Liver (tissue), 9 donors: ENCODE data around the gene CEACAM19. TPM values are rescaled to one million over a fixed set of nuclear protein-coding genes. Genes with fewer than 3 reads are reported as not detected.
"Not testable (repeated sequence)": the region's sequence is repeated elsewhere in the genome, so short reads cannot be mapped to it uniquely, and the experiment has no call there.

ENCODE experiments used
- DNase-seq: peaks from one replicate; pipeline ENCODE4 v3.0.0-alpha.2; 2017; ENCODE audit warnings: low spot score
- H3K27ac ChIP-seq, 2 donors: one replicate each; pipeline ENCODE4 v1.7.0; 2013; ENCODE audit warnings: inconsistent platforms in 2 of 2, low read length in 2 of 2, control low read depth in 1 of 2, low read depth in 1 of 2, mild to moderate bottlenecking in 1 of 2
- H3K27me3 ChIP-seq, 4 donors: one replicate each; pipeline versions ENCODE4 v1.6.1 to v1.7.0; 2013; ENCODE audit warnings: low read length in 3 of 4, inconsistent platforms in 1 of 4, mild to moderate bottlenecking in 1 of 4, moderate library complexity in 1 of 4; ENCODE audit not compliant: control insufficient read depth in 4 of 4, insufficient read depth in 4 of 4
- H3K36me3 ChIP-seq, 4 donors: one replicate each; pipeline versions ENCODE4 v1.6.1 to v1.7.0; 2013; ENCODE audit warnings: low read length in 3 of 4, mild to moderate bottlenecking in 3 of 4, low read depth in 1 of 4, moderate library complexity in 1 of 4; ENCODE audit not compliant: control insufficient read depth in 4 of 4, insufficient read depth in 3 of 4
- H3K4me1 ChIP-seq, 4 donors: one replicate each; pipeline versions ENCODE4 v1.6.1 to v1.7.0; 2013; ENCODE audit warnings: low read length in 3 of 4, mild to moderate bottlenecking in 3 of 4, moderate library complexity in 1 of 4; ENCODE audit not compliant: control insufficient read depth in 4 of 4, insufficient read depth in 4 of 4
- H3K4me3 ChIP-seq, 3 donors: one replicate each; pipeline versions ENCODE4 v1.6.1 to v1.7.0; 2013; ENCODE audit warnings: low read length in 3 of 3, control low read depth in 1 of 3, low read depth in 1 of 3, mild to moderate bottlenecking in 1 of 3
- H3K9ac ChIP-seq, 2 donors: one replicate each; pipeline ENCODE4 v1.7.0; 2013; ENCODE audit warnings: low read length in 2 of 2, mild to moderate bottlenecking in 2 of 2, moderate library complexity in 2 of 2, control low read depth in 1 of 2, low read depth in 1 of 2
- H3K9me3 ChIP-seq, 4 donors: one replicate each; pipeline versions ENCODE4 v1.6.1 to v1.7.0; 2013; ENCODE audit warnings: low read length in 3 of 4; ENCODE audit not compliant: control insufficient read depth in 4 of 4
- EGR1 ChIP-seq, 2 donors: IDR thresholded peaks; 2 replicates each; pipeline ENCODE4 v1.6.1; 2016 to 2018; ENCODE audit warnings: antibody characterized with exemption in 2 of 2, low read depth in 2 of 2
- FOXA1 ChIP-seq: IDR thresholded peaks from 2 replicates; pipeline ENCODE4 v1.6.1; 2016; ENCODE audit warnings: antibody characterized with exemption
- FOXA2 ChIP-seq: IDR thresholded peaks from 2 replicates; pipeline ENCODE4 v1.6.1; 2016; ENCODE audit warnings: antibody characterized with exemption
- GABPA ChIP-seq, 2 donors: IDR thresholded peaks in 1 of 2; conservative IDR thresholded peaks in 1 of 2; 2 replicates each; pipeline ENCODE4 v1.6.1; 2016; ENCODE audit warnings: antibody characterized with exemption in 2 of 2, mild to moderate bottlenecking in 1 of 2, moderate library complexity in 1 of 2
- HNF4A ChIP-seq, 2 donors: conservative IDR thresholded peaks; 2 replicates each; pipeline ENCODE4 v1.6.1; 2016; ENCODE audit warnings: antibody characterized with exemption in 2 of 2, mild to moderate bottlenecking in 2 of 2
- MAX ChIP-seq: IDR thresholded peaks from 2 replicates; pipeline ENCODE4 v1.6.1; 2016; ENCODE audit warnings: antibody characterized with exemption
- RAD21 ChIP-seq, 2 donors: IDR thresholded peaks; 2 replicates each; pipeline ENCODE4 v1.6.1; 2016; ENCODE audit warnings: antibody characterized with exemption in 2 of 2, mild to moderate bottlenecking in 2 of 2
- RXRA ChIP-seq, 2 donors: IDR thresholded peaks; 2 replicates each; pipeline ENCODE4 v1.6.1; 2017 to 2018; ENCODE audit warnings: antibody characterized with exemption in 2 of 2, mild to moderate bottlenecking in 1 of 2
- SP1 ChIP-seq: IDR thresholded peaks from 2 replicates; pipeline ENCODE4 v1.6.1; 2018; ENCODE audit warnings: antibody characterized with exemption, mild to moderate bottlenecking
- YY1 ChIP-seq: IDR thresholded peaks from 2 replicates; pipeline ENCODE4 v1.6.1; 2016; ENCODE audit warnings: antibody characterized with exemption, mild to moderate bottlenecking
- WGBS: extraction: QIAGEN DNeasy Blood & Tissue Kit; methylation state at CpG from one replicate; pipeline ENCODE4 v1.1.7; 2013; 5-methylcytosine and 5-hydroxymethylcytosine counted together
- polyA plus RNA-seq, 2 donors: library from polyadenylated mRNA; stranded (reverse) in 1 of 2; unstranded in 1 of 2; fragments of 200-250 nt in 1 of 2; fragments of >200 nt in 1 of 2; fragmentation: Nextera tagmentation in 1 of 2; extraction: Ambion mirVana in 1 of 2; gene quantifications; one replicate each; pipeline versions ENCODE4 v1.2.1 to v1.2.3, GENCODE V29; 2013 to 2015
- total RNA-seq, 2 donors: library from RNA; depleted of rRNA; stranded (reverse); fragments of >200 nt; gene quantifications; one replicate each; pipeline ENCODE4 v1.2.3, GENCODE V29; 2014
- donor health status: healthy.
- donor health status: healthy.
- donor health status: healthy.
- donor health status: healthy.
- donor health status: healthy.

Gene CEACAM19
- total and polyA plus RNA-seq, 4 donors, result 0.75 to 2.6 (median 1.3) TPM

GRCh38 chr19:44664976-44665375 lies 6.3 kb upstream of the CEACAM19 start:
- Histone ChIP-seq H3K36me3 (peaks cover 0 to 30% (median 19%) of the 10 kb centered on the region in 4 donors), H3K27ac (no peak overlapping the region), H3K9me3 (no peaks in the 10 kb centered on the region), H3K9ac (no peak overlapping the region), H3K4me1 (peaks cover 0 to 2% (median 0%) of the 10 kb centered on the region in 4 donors), H3K4me3 (no peak overlapping the region), H3K27me3 (no peaks in the 10 kb centered on the region)
- TF ChIP-seq SP1 (no peak), HNF4A (conservative IDR thresholded peaks at IDR 0.05) (no peak), MAX (no peak), FOXA1 (no peak), FOXA2 (no peak), YY1 (no peak), RXRA (IDR thresholded peaks at IDR 0.05) (no peak)
- DNase-seq, result no peak
- WGBS, result 93% methylated on average over 10 of the region's 10 CpGs

- no peak for DNase-seq
- no peak overlapping the region for H3K27ac ChIP-seq
- TF ChIP-seq FOXA1 (no peak), RXRA (IDR thresholded peaks at IDR 0.05) (no peak), EGR1 (IDR thresholded peaks at IDR 0.05; ENCODE audit: low read depth in 2 of 2) (no peak), GABPA (IDR thresholded peaks at IDR 0.05 in 1 of 2, conservative IDR thresholded peaks at IDR 0.05 in 1 of 2) (no peak)
- no peaks in the 10 kb centered on the region for H3K9me3 ChIP-seq
- no peaks in the 10 kb centered on the region for H3K27me3 ChIP-seq
- H3K36me3 ChIP-seq, result peaks cover 0 to 15% (median 7%) of the 10 kb centered on the region in 4 donors
- no peak overlapping the region for H3K9ac ChIP-seq
- 83% methylated on average over 7 of the region's 7 CpGs for WGBS
- H3K4me1 ChIP-seq, result no peaks in the 10 kb centered on the region
- H3K4me3 ChIP-seq, result no peak overlapping the region
Observed at GRCh38 chr19:44666852-44667556, 4.3 kb upstream of the CEACAM19 start.

GRCh38 chr19:44668985-44669764 lies 2.1 kb upstream of the CEACAM19 start:
- Histone ChIP-seq H3K4me3 (no peak overlapping the region), H3K27ac (no peak overlapping the region), H3K36me3 (peaks cover 0 to 3% (median under 1%) of the 10 kb centered on the region in 4 donors), H3K4me1 (no peaks in the 10 kb centered on the region), H3K27me3 (no peaks in the 10 kb centered on the region), H3K9ac (no peak overlapping the region), H3K9me3 (no peaks in the 10 kb centered on the region)
- no peak for DNase-seq
- TF ChIP-seq HNF4A (conservative IDR thresholded peaks at IDR 0.05) (peak; percentile 25 to 56), RAD21 (IDR thresholded peaks at IDR 0.05) (no peak), RXRA (IDR thresholded peaks at IDR 0.05) (peak in 1 of 2 donors; percentile 25)
- 52% methylated on average over 2 of the region's 2 CpGs for WGBS

- not testable (repeated sequence) for H3K36me3 ChIP-seq, DNase-seq, H3K27ac ChIP-seq, H3K9ac ChIP-seq, H3K9me3 ChIP-seq, H3K4me1 ChIP-seq, H3K27me3 ChIP-seq, H3K4me3 ChIP-seq
- WGBS, result 96% methylated on average over 2 of the region's 2 CpGs
Observed at GRCh38 chr19:44670027-44670426, 1.3 kb upstream of the CEACAM19 start.
